GM21529 (cell line): Measurements from ENCODE around the gene KRTAP10-12.

Experiments used
- ATAC-seq: cut with Tn5 transposase; IDR thresholded peaks from one replicate; pipeline ENCODE4 v1.9.1; 2021; ENCODE audit not compliant: unreplicated experiment

Gene KRTAP10-12

GRCh38 chr21:44710756-44711326 is 13.9 kb downstream of the KRTAP10-12 start:
- no peak for ATAC-seq

DNA sequence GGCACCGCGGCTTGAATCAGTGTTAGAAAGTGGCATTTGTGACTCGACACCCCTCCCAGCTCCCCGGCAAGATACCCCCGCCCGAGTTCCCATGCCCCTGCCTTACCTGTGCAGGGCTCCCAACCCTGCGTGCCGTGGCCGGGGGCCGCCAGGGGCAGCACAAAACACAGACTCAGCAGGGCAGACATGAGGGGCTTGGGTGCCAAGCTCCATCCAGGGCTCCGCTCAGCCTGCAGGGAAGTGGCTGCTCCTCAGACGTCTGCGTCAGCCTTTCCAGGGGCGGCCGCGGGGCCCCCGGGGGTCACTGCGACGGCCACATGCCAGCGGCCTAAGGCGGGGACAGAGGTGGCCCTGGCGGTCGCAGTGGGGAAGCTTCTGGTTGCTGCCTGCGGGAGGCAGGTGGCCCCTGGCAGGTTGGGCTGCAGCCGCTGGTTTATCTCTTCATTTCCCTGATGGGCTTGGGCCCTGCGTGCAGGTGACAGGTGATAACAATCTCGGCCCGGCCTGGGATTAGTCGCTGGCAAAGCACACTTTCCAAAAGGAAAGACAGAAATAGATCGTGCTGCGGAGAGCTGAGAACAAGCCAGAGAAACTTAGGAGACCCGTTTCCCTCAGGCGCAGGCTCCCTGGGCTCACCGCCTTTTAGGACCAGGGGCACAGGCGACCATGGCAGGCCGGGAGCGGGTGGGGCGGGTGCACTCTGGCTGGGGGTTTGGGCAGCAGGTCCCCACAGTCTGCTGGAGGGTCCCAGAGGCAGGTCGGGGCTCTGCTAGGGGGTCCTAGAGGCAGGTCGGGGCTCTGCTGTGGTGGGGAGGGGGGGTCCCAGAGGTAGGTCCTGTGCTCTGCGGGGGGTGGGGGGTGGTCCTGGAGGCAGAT is 14.6 kb downstream of the KRTAP10-12 start, which contains the start of gene TSPEAR:
TSS of gene TSPEAR (minus strand) at position 246 of the 876 bp plus-strand sequence. CDS start at position 188, 58 bp downstream.
- ATAC-seq = no peak

DNA sequence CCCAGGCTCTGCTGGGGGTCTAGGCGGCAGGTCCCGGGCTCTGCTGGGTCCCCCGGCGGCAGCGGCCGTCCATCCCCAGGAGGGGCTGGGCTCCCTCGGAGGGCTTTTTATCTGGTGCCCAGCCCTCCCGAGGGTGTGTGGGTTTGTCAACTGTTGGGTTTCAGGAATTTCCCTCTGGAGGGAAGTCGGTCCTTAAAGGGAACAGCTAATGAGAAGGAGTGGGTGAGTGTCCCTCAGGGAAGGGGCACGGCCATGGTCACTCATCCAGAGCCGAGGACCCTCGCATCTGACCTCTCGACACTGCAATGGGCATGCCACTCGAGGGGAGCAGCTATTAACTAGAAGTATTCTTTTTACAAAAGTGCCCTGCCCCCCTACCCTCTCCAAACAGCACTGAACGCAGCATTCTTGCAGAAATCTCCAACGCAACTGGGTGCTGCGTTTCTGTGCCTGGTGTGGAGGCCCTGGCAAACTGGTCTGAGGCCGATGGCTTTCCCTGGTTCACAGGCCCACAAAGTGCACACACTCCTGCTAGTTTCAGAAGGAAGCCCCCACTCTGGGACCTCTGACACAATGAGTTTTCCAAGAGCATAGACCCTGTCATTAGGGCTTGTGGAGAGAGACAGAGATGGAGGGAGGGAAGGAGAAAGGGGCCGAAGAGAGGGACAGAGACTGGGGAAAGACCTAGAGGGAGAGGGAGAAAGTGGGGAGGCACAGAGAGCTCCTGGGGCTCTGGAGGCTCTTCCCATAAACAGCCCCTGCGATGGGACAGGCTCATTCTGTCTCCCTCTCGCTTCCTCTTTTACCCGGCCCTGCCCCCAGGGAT is 15.4 kb downstream of the KRTAP10-12 start:
- no peak for ATAC-seq

GRCh38 chr21:44713130-44713529 is 16.2 kb downstream of the KRTAP10-12 start:
- no peak for ATAC-seq

DNA sequence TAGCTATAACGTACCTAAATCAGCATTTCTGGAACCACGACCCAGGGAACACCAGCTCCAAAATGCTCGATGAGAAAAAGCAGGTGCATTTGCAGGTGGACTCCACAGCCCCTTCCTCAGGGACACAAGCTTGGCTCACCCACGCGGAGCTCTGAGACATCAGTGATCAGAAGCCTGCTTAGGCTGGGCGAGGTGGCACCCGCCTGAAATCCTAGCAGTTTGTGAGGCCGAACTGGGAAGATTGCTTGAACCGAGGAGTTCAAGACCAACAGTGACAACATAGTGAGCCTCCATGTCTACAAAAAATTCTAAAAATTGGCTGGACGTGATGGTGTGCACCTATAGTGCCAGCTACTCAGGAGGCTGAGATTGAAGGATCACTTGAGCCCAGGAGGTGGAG is 16.9 kb downstream of the KRTAP10-12 start:
- no peak for ATAC-seq

- ATAC-seq = no peak
Observed at GRCh38 chr21:44714905-44715304, 17.9 kb downstream of the KRTAP10-12 start.

DNA sequence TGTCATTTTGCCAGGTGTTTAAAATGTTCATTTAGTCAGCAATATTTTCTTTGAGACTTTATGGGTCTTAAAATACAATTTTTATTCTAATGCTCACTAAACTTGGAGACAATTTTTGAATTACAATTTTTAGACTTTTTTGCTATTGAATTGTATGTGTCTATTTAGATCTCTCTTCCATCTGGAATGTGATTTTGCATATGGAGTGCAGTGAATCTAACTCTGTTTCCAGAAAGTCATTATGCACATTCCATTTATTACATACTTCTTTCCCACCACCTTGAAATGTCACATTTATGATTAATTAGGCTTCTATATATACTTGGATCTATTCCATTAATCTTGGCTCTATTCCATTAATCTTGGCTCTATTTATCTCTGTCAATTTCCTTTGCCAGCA is 20.0 kb downstream of the KRTAP10-12 start:
- ATAC-seq = no peak

DNA sequence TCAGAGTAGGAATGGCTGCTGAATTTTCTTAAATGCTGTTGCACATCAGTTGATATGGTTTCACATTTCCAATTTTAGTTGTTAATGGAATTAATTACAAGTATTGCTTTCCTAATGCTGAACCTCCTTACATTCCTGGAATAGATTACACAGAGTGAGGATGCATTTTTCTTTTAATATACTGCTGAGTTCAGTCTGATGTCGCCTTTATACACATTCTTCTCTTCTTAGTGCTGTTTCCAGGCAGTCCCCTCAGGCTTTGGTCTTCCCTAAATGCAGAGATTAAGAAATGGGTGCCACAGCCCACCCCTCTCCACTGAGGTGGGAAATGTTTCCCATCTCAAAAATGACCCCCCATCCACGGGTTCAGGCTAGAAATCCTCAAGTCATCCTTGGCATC is 21.1 kb downstream of the KRTAP10-12 start:
- no peak for ATAC-seq

DNA sequence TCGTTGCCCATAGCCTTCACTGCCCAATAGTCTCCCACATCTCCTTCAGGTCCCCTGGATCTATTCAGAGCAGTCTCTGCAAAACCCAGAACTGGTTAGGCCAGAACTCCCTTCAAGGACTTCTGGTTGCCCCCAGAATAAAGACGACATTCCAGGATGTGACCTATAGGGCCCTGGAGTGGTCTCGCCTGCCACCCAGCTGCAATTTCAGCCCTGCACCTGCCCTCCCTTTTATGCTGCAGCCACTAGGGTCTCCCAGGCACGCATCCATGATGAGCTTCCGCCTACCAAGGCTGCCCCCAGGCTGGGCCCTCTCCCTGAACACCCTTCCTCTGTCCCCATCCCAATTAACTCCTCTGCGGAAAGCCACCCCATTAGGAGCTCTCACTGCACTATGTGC is 21.6 kb downstream of the KRTAP10-12 start:
- ATAC-seq = no peak

GRCh38 chr21:44720170-44720569 is 23.2 kb downstream of the KRTAP10-12 start:
- no peak for ATAC-seq

- ATAC-seq = no peak
Observed at GRCh38 chr21:44722731-44723130, 25.8 kb downstream of the KRTAP10-12 start.

DNA sequence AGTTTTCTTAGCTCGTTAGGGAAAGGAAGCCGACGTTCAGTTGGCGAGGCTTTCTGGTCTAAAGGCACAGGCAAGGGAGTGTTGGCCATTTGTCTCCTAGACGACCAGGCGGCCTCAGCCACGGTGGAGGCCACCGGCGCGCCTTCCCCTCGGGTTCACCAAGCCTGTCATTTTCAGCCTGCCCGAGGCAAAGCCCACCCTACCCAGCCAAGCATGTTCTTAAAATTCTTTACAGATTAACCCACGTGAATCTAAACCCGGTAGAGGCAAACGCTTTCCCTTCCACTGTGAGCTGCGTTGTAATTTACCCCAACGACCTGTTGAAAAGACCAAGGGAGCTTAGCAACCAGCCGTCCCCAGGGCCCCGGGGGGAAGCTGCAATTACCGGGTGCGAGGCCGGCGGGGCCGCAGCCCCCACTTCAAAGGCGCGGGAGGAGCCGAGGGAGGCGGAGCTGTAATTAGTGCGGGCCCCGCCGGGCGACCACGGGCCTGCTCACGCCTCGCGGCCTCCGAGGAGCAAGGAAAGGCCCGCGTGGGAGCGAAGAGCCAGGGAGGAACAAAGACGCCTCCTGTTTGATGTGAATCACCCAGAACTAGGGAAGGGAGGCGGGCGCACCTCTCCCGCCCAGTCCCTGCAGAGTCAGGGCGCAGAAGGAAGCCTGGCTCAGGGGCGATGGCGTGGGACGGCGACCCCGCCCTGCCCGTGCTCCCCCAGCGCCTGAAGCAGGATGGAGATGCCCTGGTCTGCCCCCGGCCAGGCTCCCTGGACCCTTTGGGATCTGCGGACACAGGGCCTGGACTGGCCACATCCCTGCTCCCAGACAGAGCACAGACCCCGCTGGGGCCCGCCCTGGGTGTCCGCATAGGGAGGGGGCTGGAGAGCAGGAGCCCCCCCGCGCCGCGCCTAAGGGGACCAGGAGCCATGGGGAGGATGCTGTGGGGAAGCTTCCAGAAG is 26.5 kb downstream of the KRTAP10-12 start:
- ATAC-seq = no peak

DNA sequence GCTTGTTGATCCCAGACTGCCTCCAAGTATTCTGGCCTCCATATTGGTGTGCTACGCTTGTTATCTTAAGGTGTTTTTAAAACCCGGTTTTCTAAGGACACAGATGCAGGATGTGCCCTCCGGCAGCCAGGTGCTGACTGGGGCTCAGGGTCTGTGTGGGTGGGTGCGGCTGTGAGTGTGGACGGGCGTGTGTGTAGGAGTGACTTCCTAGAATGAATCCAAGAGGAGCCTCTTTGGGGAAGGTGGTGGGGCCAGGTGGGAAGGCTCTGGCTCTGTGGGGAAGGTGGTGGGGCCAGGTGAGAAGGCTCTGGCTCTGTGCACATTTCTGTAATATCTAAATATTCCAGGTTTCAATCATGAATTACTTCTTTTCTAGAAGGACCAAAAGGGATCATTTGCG is 27.2 kb downstream of the KRTAP10-12 start:
- ATAC-seq = no peak

DNA sequence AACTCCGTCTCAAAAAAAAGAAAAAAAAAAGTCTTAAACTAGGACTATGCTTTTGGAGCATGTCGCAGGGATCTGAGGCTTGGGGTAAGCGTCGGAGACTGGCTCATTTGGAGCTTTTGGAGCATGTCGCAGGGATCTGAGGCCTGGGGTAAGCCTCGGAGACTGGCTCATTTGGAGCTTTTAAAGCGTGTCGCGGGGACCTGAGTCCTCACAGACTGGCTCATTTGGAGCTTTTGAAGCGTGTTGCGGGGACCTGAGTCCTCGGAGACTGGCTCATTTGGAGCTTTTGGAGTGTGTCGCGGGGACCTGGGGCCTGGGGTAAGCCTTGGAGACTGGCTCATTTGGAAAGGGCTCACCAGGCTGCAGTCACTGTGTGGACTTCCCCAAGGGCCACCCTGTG is 28.0 kb downstream of the KRTAP10-12 start:
- no peak for ATAC-seq

DNA sequence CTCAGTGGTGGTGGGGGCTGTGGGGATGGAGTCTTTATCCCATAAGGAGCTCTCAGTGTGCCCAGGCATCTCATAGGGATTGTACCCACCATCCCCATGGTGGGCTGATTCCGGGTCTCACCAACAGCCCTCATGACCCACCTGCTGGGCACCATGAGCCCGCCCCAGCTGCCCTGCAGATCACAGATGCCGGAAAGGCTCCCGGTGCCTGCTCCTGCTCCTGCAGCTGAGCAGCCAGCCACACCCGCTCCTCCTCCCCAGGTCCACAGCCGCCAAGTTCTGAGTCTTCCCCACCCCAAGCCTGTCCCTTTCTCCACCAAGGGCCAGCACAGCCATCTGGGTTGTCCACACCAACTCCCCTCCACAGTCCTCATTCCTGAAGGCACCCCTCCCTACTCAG is 29.9 kb downstream of the KRTAP10-12 start:
- ATAC-seq = no peak

GRCh38 chr21:44727321-44727720 is 30.3 kb downstream of the KRTAP10-12 start:
- ATAC-seq = no peak

DNA sequence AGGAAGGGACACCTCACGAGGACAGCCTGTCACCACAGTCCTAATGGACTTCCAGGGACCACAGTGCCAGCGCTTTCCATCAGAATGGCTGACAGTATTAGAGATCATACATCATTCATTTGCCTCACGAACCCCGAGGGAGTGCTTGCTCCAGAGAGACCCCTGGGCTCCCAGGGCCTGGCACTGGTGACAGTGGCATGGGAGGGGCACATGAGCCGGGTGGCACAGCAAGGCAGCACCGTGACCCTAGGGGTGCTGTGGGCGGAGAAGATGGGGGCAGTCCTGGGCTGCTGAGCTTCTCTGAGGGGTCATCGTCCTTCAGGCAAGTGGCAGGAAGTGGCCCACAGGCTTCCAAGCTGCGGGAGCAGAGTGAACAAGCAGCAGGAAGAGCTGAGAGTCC is 30.8 kb downstream of the KRTAP10-12 start:
- ATAC-seq = no peak

DNA sequence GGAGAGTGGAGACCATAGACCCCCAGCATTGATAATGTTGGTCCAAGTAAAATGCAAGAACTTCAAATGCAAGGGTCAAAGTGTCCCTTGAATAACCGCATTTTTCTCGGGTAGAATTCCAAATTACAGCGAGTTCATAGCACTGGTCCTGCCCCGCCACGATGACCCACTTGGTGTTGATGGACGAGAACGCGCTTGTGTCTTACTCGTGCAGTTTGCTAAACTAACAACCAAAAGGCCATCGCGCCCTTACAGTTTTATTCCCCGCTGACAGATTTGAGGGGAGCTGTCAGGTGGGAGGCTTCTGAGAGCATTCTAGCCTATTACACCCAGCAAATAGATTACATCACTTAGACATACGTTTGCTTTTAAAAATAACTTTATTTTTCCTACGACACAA is 31.7 kb downstream of the KRTAP10-12 start:
- ATAC-seq = no peak

DNA sequence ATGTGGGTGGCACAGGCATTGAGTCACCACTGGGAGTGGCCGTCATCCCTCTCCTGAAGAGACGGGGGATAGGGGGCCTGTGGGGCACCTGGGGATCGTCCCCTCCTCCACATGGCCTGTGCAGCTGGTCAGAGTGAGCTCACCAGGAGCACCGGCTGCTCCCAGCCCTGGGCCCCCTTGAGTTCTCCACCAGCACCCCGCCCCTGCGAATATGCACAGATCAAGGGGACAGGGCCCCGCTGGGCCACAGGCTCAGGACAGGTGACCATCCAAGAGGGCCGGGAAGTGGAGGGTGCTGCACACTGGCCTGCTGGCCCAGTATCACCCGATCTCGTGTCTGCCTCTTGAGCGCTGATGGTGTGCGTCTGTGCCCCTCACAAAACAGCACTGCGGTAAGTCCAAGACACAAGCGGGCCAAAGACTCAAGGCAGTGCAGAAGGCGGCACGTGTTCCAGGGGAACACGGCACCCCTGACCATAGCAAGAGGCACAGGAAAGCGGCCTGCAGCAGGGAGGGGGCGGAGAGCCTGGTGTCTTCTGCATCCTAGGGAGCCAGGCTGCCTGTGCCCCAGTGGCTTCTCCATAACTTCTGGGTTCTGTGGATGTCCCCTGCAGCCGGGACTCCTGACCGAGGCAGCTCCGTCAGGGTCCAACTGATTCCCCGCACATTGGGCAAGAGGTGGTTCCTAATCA is 32.5 kb downstream of the KRTAP10-12 start:
- ATAC-seq = no peak

- ATAC-seq = no peak
Observed at GRCh38 chr21:44730028-44730395, 33.0 kb downstream of the KRTAP10-12 start.
